K562 (cell line): ENCODE results near the gene GLT8D2. TPM values are rescaled to one million over a fixed set of nuclear protein-coding genes. Genes with fewer than 3 reads are reported as not detected.

ENCODE experiments used
- ATF4 ChIP-seq: fragments of 450-650 bp; formaldehyde crosslinking; IDR thresholded peaks from 2 replicates; pipeline ENCODE4 v1.4.0; 2022; ENCODE audit warnings: mild to moderate bottlenecking, moderate library complexity
- BRCA1 ChIP-seq, 2 experiments: fragments of 450-650 bp in 1 of 2; sonication (generic) in 1 of 2; formaldehyde crosslinking in 1 of 2; IDR thresholded peaks; 2 replicates each; pipeline versions ENCODE4 v1.5.0 to v1.6.1; 2017 to 2020; ENCODE audit warnings: mild to moderate bottlenecking in 1 of 2, missing genetic modification reagents in 1 of 2
- FIP1L1 ChIP-seq: fragments of 200-400 bp; formaldehyde crosslinking; IDR thresholded peaks from 2 replicates; pipeline ENCODE4 v1.6.1; 2018; ENCODE audit warnings: mild to moderate bottlenecking, low read depth, low read length; ENCODE audit not compliant: poor library complexity, severe bottlenecking
- HBP1 ChIP-seq: fragments of 450-650 bp; formaldehyde crosslinking; IDR thresholded peaks from 2 replicates; pipeline ENCODE4 v1.4.0; 2022; ENCODE audit warnings: missing genetic modification characterization
- HNRNPUL1 ChIP-seq: fragments of 200-400 bp; formaldehyde crosslinking; IDR thresholded peaks from 2 replicates; pipeline ENCODE4 v1.6.1; 2017; ENCODE audit warnings: low read length
- KAT8 ChIP-seq: fragments of 450-650 bp; IDR thresholded peaks from 2 replicates; pipeline ENCODE4 v1.6.1; 2016; ENCODE audit warnings: low read depth, mild to moderate bottlenecking
- MAX ChIP-seq: sonication (generic); formaldehyde crosslinking; IDR thresholded peaks from 2 replicates; pipeline ENCODE4 v1.9.0; 2022; ENCODE audit warnings: mild to moderate bottlenecking, missing genetic modification reagents
- MED1 ChIP-seq: sonication (generic); formaldehyde crosslinking; IDR thresholded peaks from 2 replicates; pipeline ENCODE4 v1.8.1; 2023; ENCODE audit warnings: missing genetic modification reagents, borderline replicate concordance
- PHF8 ChIP-seq: fragments of 200-600 bp; sonication (generic); IDR thresholded peaks from 2 replicates; pipeline ENCODE4 v1.6.1; 2012; ENCODE audit warnings: mixed run types, mild to moderate bottlenecking, inconsistent platforms, low read length, moderate library complexity, borderline replicate concordance
- PHTF2 ChIP-seq: fragments of 250-450 bp; sonication (Bioruptor Pico); IDR thresholded peaks from 2 replicates; pipeline ENCODE4 v1.5.0; 2021; ENCODE audit warnings: mild to moderate bottlenecking
- RAD21 ChIP-seq, 2 experiments: fragments of 250-450 bp in 1 of 2; fragments of 450-650 bp in 1 of 2; sonication (Bioruptor Pico) in 1 of 2; formaldehyde crosslinking in 1 of 2; IDR thresholded peaks in 1 of 2; conservative IDR thresholded peaks in 1 of 2; 2 replicates each; pipeline versions ENCODE4 v1.4.0 to v1.8.0; 2020 to 2022; ENCODE audit warnings: mild to moderate bottlenecking in 2 of 2, moderate library complexity in 1 of 2
- RNF219 ChIP-seq: fragments of 250-450 bp; sonication (Bioruptor Pico); IDR thresholded peaks from 2 replicates; pipeline ENCODE4 v1.5.0; 2022; ENCODE audit warnings: mild to moderate bottlenecking
- STAT6 ChIP-seq: sonication (generic); formaldehyde crosslinking; IDR thresholded peaks from 2 replicates; pipeline ENCODE4 v1.8.1; 2023; ENCODE audit warnings: mild to moderate bottlenecking, missing genetic modification reagents
- ZNF140 ChIP-seq: fragments of 250-450 bp; sonication (Bioruptor Pico); IDR thresholded peaks from 2 replicates; pipeline ENCODE4 v1.8.0; 2021; ENCODE audit warnings: moderate library complexity, mild to moderate bottlenecking, inconsistent platforms
- ZNF143 ChIP-seq: sonication (generic); formaldehyde crosslinking; IDR thresholded peaks from 2 replicates; pipeline ENCODE4 v1.9.0; 2022; ENCODE audit warnings: mild to moderate bottlenecking, missing genetic modification reagents
- ZNF274 ChIP-seq: IDR thresholded peaks from 2 replicates; pipeline ENCODE4 v1.6.1; 2011; ENCODE audit warnings: low read depth, mild to moderate bottlenecking, low read length, moderate library complexity, borderline replicate concordance
- ZNF589 ChIP-seq: fragments of 200-800 bp; sonication (Bioruptor generic); IDR thresholded peaks from 2 replicates; pipeline ENCODE4 v1.6.1; 2016; ENCODE audit warnings: low read depth, missing genetic modification characterization, missing compliant biosample characterization
- polyA plus RNA-seq, 8 experiments: library from polyadenylated mRNA; depleted of rRNA in 4 of 8; stranded (reverse) in 5 of 8; unstranded in 3 of 8; fragments of >200 nt; fragmentation: Nextera tagmentation in 2 of 8; fragmentation: Illumina TruSeq in 1 of 8; extraction: Ambion mirVana in 2 of 8; extraction: Trizol in 1 of 8; gene quantifications; 2 replicates each; pipeline versions ENCODE4 v1.2.1 to v1.2.3, GENCODE V29; 2011 to 2014; ENCODE audit warnings: inconsistent platforms in 1 of 8, missing spikeins in 1 of 8
- total RNA-seq, 7 experiments: library from RNA; depleted of rRNA in 6 of 7; stranded (reverse); fragments of >200 nt in 6 of 7; fragmentation: Illumina TruSeq in 2 of 7; extraction: Trizol in 2 of 7; gene quantifications; 2 replicates each; pipeline versions ENCODE4 v1.2.1 to v1.2.3, GENCODE V29; 2011 to 2021; ENCODE audit warnings: low replicate concordance in 1 of 7

GLT8D2 gene
- total and polyA plus RNA-seq, 9 of the 15 experiments (the other 6 are each of a cell fraction or from before 2014, with no cell fraction given), result 0.18 to 0.27 (median 0.18) TPM; not detected in 6

GRCh38 chr12:103965590-103966504 is 84.1 kb downstream of the GLT8D2 start, which contains the start of gene TDG (continued):
- TF ChIP-seq STAT6 (CRISPR knock-in tag) (peak; percentile 83; the same call in 1 of the 2 replicates), ZNF274 (no peak), BRCA1 (IDR thresholded peaks at IDR 0.05) (no peak), BRCA1 (CRISPR knock-in tag; IDR thresholded peaks at IDR 0.05) (no peak), MAX (CRISPR knock-in tag) (peak; percentile 93), ATF4 (no peak), ZNF143 (peak; percentile 78), HNRNPUL1 (no peak), HBP1 (CRISPR knock-in tag) (no peak), PHF8 (peak; percentile 98), PHTF2 (CRISPR knock-in tag) (no peak), ZNF589 (no peak), MED1 (CRISPR knock-in tag) (no peak), RAD21 (CRISPR knock-in tag; conservative IDR thresholded peaks at IDR 0.05 in 1 of 2, IDR thresholded peaks at IDR 0.05 in 1 of 2) (peak in 1 of 2 experiments; percentile 15; a peak in 1 of 4 replicates), FIP1L1 (peak; percentile 66), ZNF140 (CRISPR knock-in tag) (no peak), KAT8 (no peak), RNF219 (no peak)
